ENCODE results near the gene PAPLN. TPM values are rescaled to one million over a fixed set of nuclear protein-coding genes. Genes with fewer than 3 reads are reported as not detected.

The PAPLN gene
- total RNA-seq, 4 donors from 2014 or later: 13.4 to 47.7 (median 28.2) TPM

GRCh38 chr14:73277376-73277775 is 40.1 kb downstream of the PAPLN start:
- WGBS, 2 donors (ENCODE audit: low coverage in 1 of 2): 81 to 82% methylated on average over 2 of the region's 2 CpGs
- no peaks in the 10 kb centered on the region for H3K9me3 ChIP-seq
- H3K27me3 ChIP-seq: no peaks in the 10 kb centered on the region
- TF ChIP-seq POLR2A (IDR thresholded peaks at IDR 0.05) (no peak), CTCF (IDR thresholded peaks at IDR 0.05) (no peak), POLR2AphosphoS5 (IDR thresholded peaks at IDR 0.05) (no peak), EP300 (IDR thresholded peaks at IDR 0.05) (no peak)
- H3K4me1 ChIP-seq: peaks cover 0 to 5% (median 0%) of the 10 kb centered on the region in 3 donors
- H3K27ac ChIP-seq: no peak overlapping the region
- H3K4me3 ChIP-seq: no peak overlapping the region
- ATAC-seq: no peak
- H3K36me3 ChIP-seq: peaks cover 0 to 97% of the 10 kb centered on the region in 2 donors

GRCh38 chr14:73280903-73281302 is 43.6 kb downstream of the PAPLN start:
- no peaks in the 10 kb centered on the region for H3K27me3 ChIP-seq
- 95 to 100% methylated on average over 1 to 3 of the region's 5 CpGs for WGBS, 2 donors (ENCODE audit: low coverage in 1 of 2)

GRCh38 chr14:73283608-73284379 is 46.5 kb downstream of the PAPLN start:
- no peak for TF ChIP-seq POLR2A (IDR thresholded peaks at IDR 0.05)
- peak in 1 of 4 experiments; percentile 30 for TF ChIP-seq CTCF (IDR thresholded peaks at IDR 0.05)
- Histone ChIP-seq H3K4me3 (no peak overlapping the region), H3K4me1 (no peaks in the 10 kb centered on the region), H3K9me3 (no peaks in the 10 kb centered on the region), H3K36me3 (peaks cover 4 to 90% of the 10 kb centered on the region in 2 donors), H3K27ac (no peak overlapping the region), H3K27me3 (no peaks in the 10 kb centered on the region)
- WGBS, 2 donors (ENCODE audit: low coverage in 1 of 2): 55 to 59% methylated on average over 5 to 7 of the region's 12 CpGs
- no peak for ATAC-seq

More at GRCh38 chr14:73280903-73281302, 43.6 kb downstream of the PAPLN start:
- no peaks in the 10 kb centered on the region for H3K4me1 ChIP-seq
- no peak for ATAC-seq
- H3K27ac ChIP-seq: no peak overlapping the region
- H3K36me3 ChIP-seq: peaks cover 0 to 98% of the 10 kb centered on the region in 2 donors
- H3K4me3 ChIP-seq: no peak overlapping the region
- TF ChIP-seq CTCF (IDR thresholded peaks at IDR 0.05) (no peak), POLR2AphosphoS5 (IDR thresholded peaks at IDR 0.05) (no peak), POLR2A (IDR thresholded peaks at IDR 0.05) (no peak), EP300 (IDR thresholded peaks at IDR 0.05) (no peak)
- H3K9me3 ChIP-seq: no peaks in the 10 kb centered on the region

GRCh38 chr14:73285979-73286378 is 48.7 kb downstream of the PAPLN start:
- no peak overlapping the region for H3K27ac ChIP-seq
- no peak for ATAC-seq

More at GRCh38 chr14:73285979-73286378, 48.7 kb downstream of the PAPLN start:
- Histone ChIP-seq H3K4me3 (no peak overlapping the region), H3K4me1 (peaks cover 0 to 20% (median 0%) of the 10 kb centered on the region in 3 donors), H3K36me3 (peaks cover 4 to 76% of the 10 kb centered on the region in 2 donors), H3K27me3 (no peaks in the 10 kb centered on the region), H3K9me3 (no peaks in the 10 kb centered on the region)
- 83 to 86% methylated on average over 1 of the region's 1 CpG for WGBS, 2 donors (ENCODE audit: low coverage in 1 of 2)
- no peak for TF ChIP-seq POLR2AphosphoS5 (IDR thresholded peaks at IDR 0.05)
- no peak for TF ChIP-seq POLR2A (IDR thresholded peaks at IDR 0.05)
- no peak for TF ChIP-seq CTCF (IDR thresholded peaks at IDR 0.05)
